ENCODE results near the gene LAPTM4A. TPM values are rescaled to one million over a fixed set of nuclear protein-coding genes. Genes with fewer than 3 reads are reported as not detected.

The LAPTM4A gene
- total RNA-seq, 1 experiment from 2014 or later = 123 TPM

DNA sequence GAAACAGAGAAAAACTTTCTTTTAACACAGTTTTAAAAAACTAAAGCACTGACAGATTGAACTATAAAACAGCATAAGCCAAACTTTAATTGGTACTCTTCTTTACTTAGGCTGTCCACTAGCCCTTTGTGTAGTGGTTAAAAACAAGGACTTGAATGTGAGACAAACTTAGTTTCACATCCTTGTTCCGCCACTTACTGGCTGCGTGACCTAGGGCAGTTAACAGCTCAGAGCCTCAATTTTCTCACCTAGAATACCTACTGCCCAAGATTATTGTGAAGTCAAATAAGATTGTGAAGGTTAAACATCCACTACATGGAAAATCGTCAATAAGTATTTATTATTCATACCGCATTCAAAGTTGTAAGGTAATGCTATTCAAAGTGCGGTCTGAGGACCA, 63.5 kb downstream of the LAPTM4A start:
- Histone ChIP-seq H3K4me1 (ENCODE audit: control insufficient read depth, insufficient read depth, low read length) (peaks cover 16% of the 10 kb centered on the region), H3K9me3 (ENCODE audit: control insufficient read depth, insufficient read depth, low read depth, low read length) (no peaks in the 10 kb centered on the region), H3K36me3 (ENCODE audit: control insufficient read depth, insufficient read depth, low read length) (peaks cover 10% of the 10 kb centered on the region), H3K27ac (ENCODE audit: low read length) (no peak overlapping the region; the same call in 1 of the 2 replicates), H3K27me3 (ENCODE audit: control insufficient read depth, insufficient read depth, low read length) (no peaks in the 10 kb centered on the region), H3K4me3 (ENCODE audit: low read depth in 2 of 2, low read length in 2 of 2) (no peak overlapping the region; a peak in 1 of 4 replicates)
- no peak for ATAC-seq
- no TSS peak for BruUV-seq (replicated peaks)
- ChIA-PET CTCF (no interaction called here), POLR2A (interaction anchor here (0.6 kb wide), 1 partner anchor 27 kb away, joined by 3 read pairs; no protein-coding TSS in a partner anchor)
- TF ChIP-seq TCF7L2 (IDR thresholded peaks at IDR 0.05; ENCODE audit: low read depth, low read length) (no peak), CTCF (IDR thresholded peaks at IDR 0.05) (no peak), POLR2AphosphoS5 (IDR thresholded peaks at IDR 0.05; ENCODE audit: low read depth, low read length) (no peak), SIN3A (IDR thresholded peaks at IDR 0.05; ENCODE audit: borderline replicate concordance, insufficient read depth, low read depth, low read length) (no peak)
- TF ChIP-seq, protein P1, sequence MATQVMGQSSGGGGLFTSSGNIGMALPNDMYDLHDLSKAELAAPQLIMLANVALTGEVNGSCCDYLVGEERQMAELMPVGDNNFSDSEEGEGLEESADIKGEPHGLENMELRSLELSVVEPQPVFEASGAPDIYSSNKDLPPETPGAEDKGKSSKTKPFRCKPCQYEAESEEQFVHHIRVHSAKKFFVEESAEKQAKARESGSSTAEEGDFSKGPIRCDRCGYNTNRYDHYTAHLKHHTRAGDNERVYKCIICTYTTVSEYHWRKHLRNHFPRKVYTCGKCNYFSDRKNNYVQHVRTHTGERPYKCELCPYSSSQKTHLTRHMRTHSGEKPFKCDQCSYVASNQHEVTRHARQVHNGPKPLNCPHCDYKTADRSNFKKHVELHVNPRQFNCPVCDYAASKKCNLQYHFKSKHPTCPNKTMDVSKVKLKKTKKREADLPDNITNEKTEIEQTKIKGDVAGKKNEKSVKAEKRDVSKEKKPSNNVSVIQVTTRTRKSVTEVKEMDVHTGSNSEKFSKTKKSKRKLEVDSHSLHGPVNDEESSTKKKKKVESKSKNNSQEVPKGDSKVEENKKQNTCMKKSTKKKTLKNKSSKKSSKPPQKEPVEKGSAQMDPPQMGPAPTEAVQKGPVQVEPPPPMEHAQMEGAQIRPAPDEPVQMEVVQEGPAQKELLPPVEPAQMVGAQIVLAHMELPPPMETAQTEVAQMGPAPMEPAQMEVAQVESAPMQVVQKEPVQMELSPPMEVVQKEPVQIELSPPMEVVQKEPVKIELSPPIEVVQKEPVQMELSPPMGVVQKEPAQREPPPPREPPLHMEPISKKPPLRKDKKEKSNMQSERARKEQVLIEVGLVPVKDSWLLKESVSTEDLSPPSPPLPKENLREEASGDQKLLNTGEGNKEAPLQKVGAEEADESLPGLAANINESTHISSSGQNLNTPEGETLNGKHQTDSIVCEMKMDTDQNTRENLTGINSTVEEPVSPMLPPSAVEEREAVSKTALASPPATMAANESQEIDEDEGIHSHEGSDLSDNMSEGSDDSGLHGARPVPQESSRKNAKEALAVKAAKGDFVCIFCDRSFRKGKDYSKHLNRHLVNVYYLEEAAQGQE (IDR thresholded peaks at IDR 0.05; ENCODE audit: insufficient read depth in 1 of 2, low read depth in 2 of 2, low read length in 1 of 2) = no peak
- DNase-seq (ENCODE audit: low read depth, low spot score) = no peak
- intact Hi-C loops (cut with micrococcal nuclease; ENCODE audit: unreplicated experiment) = no loop called here
- in situ Hi-C loops (cut with HindIII; ENCODE audit: low pct_unique_long_range_greater_than_20kb, low sequenced_read_pairs) = no loop called here

Other genes with a start within 250 kb of the LAPTM4A start
- 12.7 TPM for gene TTC32, start 149.6 kb downstream of the LAPTM4A start, total RNA-seq (2021; ENCODE audit: unreplicated experiment)
- 13.8 TPM for gene WDR35, start 61.5 kb downstream of the LAPTM4A start, total RNA-seq (2021; ENCODE audit: unreplicated experiment)
- gene MATN3, start 39.0 kb downstream of the LAPTM4A start, total RNA-seq (2021; ENCODE audit: unreplicated experiment) = 3.5 TPM
- 93.0 TPM for gene SDC1, start 173.5 kb upstream of the LAPTM4A start, total RNA-seq (2021; ENCODE audit: unreplicated experiment)